Ishikawa (cell line): ENCODE measurements around the gene SYT1.

Experiments
- CEBPB ChIP-seq: IDR thresholded peaks from 2 replicates; pipeline ENCODE4 v1.6.1; 2012
- CREB1 ChIP-seq: IDR thresholded peaks from 2 replicates; pipeline ENCODE4 v1.6.1; 2012; ENCODE audit warnings: low read depth
- EGR1 ChIP-seq: IDR thresholded peaks from 2 replicates; pipeline ENCODE4 v1.6.1; 2012
- EP300 ChIP-seq: IDR thresholded peaks from 2 replicates; pipeline ENCODE4 v1.6.1; 2012; ENCODE audit warnings: borderline replicate concordance
- FOXM1 ChIP-seq: IDR thresholded peaks from 2 replicates; pipeline ENCODE4 v1.6.1; 2012; ENCODE audit warnings: low read depth, borderline replicate concordance
- MAX ChIP-seq: IDR thresholded peaks from 2 replicates; pipeline ENCODE4 v1.6.1; 2012
- NFIC ChIP-seq: IDR thresholded peaks from 2 replicates; pipeline ENCODE4 v1.6.1; 2012
- RAD21 ChIP-seq: IDR thresholded peaks from 2 replicates; pipeline ENCODE4 v1.6.1; 2012; ENCODE audit warnings: low read depth
- REST ChIP-seq: IDR thresholded peaks from 2 replicates; pipeline ENCODE4 v1.6.1; 2012; ENCODE audit warnings: low read depth, mild to moderate bottlenecking
- TAF1 ChIP-seq: IDR thresholded peaks from 2 replicates; pipeline ENCODE4 v1.6.1; 2012; ENCODE audit warnings: low read depth, mild to moderate bottlenecking
- TCF12 ChIP-seq: IDR thresholded peaks from 2 replicates; pipeline ENCODE4 v1.6.1; 2012; ENCODE audit warnings: low read depth
- TEAD4 ChIP-seq: IDR thresholded peaks from 2 replicates; pipeline ENCODE4 v1.6.1; 2012
- USF1 ChIP-seq: IDR thresholded peaks from 2 replicates; pipeline ENCODE4 v1.6.1; 2012
- YY1 ChIP-seq: IDR thresholded peaks from 2 replicates; pipeline ENCODE4 v1.6.1; 2012; ENCODE audit warnings: low read depth
- ZBTB7A ChIP-seq: IDR thresholded peaks from 2 replicates; pipeline ENCODE4 v1.6.1; 2012; ENCODE audit warnings: low read depth

SYT1 gene

GRCh38 chr12:79434561-79434960 is 570.0 kb downstream of the SYT1 start:
- no peak for TF ChIP-seq EP300
- TF ChIP-seq REST, result no peak
- TF ChIP-seq TEAD4, result no peak
- no peak for TF ChIP-seq RAD21
- TF ChIP-seq FOXM1, result no peak
- TF ChIP-seq NFIC, result no peak
- no peak for TF ChIP-seq MAX
- no peak for TF ChIP-seq CREB1
- no peak for TF ChIP-seq ZBTB7A
- TF ChIP-seq TCF12, result no peak
- no peak for TF ChIP-seq YY1
- TF ChIP-seq USF1, result no peak
- no peak for TF ChIP-seq CEBPB
- TF ChIP-seq EGR1, result no peak
- TF ChIP-seq TAF1, result no peak

- TF ChIP-seq YY1, result no peak
- TF ChIP-seq MAX, result no peak
- TF ChIP-seq ZBTB7A, result no peak
- TF ChIP-seq REST, result no peak
- no peak for TF ChIP-seq CREB1
- no peak for TF ChIP-seq USF1
These were observed 571.2 kb downstream of the SYT1 start for GRCh38 chr12:79435742-79436141.

GRCh38 chr12:79438480-79439174 is 574.1 kb downstream of the SYT1 start:
- TF ChIP-seq TAF1, result no peak
- no peak for TF ChIP-seq EP300
- TF ChIP-seq NFIC, result no peak
- TF ChIP-seq MAX, result no peak
- no peak for TF ChIP-seq ZBTB7A

- TF ChIP-seq TEAD4, result no peak
These were observed 574.7 kb downstream of the SYT1 start for GRCh38 chr12:79439175-79439825.

- TF ChIP-seq CREB1 (no peak), EP300 (no peak), FOXM1 (no peak), TCF12 (no peak), NFIC (no peak), RAD21 (no peak), CEBPB (no peak), YY1 (no peak), REST (no peak), USF1 (no peak), EGR1 (no peak)
These were observed 577.0 kb downstream of the SYT1 start for GRCh38 chr12:79441534-79441933.
